ENCODE data around the gene PLPP7. TPM values are rescaled to one million over a fixed set of nuclear protein-coding genes. Genes with fewer than 3 reads are reported as not detected.
"Not testable (repeated sequence)": the region's sequence is repeated elsewhere in the genome, so short reads cannot be mapped to it uniquely, and the experiment has no call there.

Gene PLPP7
- total RNA-seq, 1 donor from 2014 or later: 3.6 TPM

- DNase-seq (ENCODE audit: low read depth, low spot score): no peak
Measured at GRCh38 chr9:131266266-131267229, 23.0 kb upstream of the PLPP7 start.

- DNase-seq (ENCODE audit: low read depth, low spot score): no peak
Measured at GRCh38 chr9:131270171-131271015, 19.1 kb upstream of the PLPP7 start.

- not testable (repeated sequence) for DNase-seq (ENCODE audit: low read depth, low spot score)
Measured at GRCh38 chr9:131271016-131271273, 18.6 kb upstream of the PLPP7 start.

GRCh38 chr9:131271506-131271931, 18.0 kb upstream of the PLPP7 start:
- DNase-seq (ENCODE audit: low read depth, low spot score): no peak

- DNase-seq (ENCODE audit: low read depth, low spot score): no peak
Measured at GRCh38 chr9:131272212-131272611, 17.3 kb upstream of the PLPP7 start.

GRCh38 chr9:131273146-131273855, 16.2 kb upstream of the PLPP7 start:
- no peak for DNase-seq (ENCODE audit: low read depth, low spot score)

GRCh38 chr9:131273856-131274673, 15.5 kb upstream of the PLPP7 start:
- DNase-seq (ENCODE audit: low read depth, low spot score): no peak

GRCh38 chr9:131274674-131275331, 14.7 kb upstream of the PLPP7 start:
- no peak for DNase-seq (ENCODE audit: low read depth, low spot score)

- no peak for DNase-seq (ENCODE audit: low read depth, low spot score)
Measured at GRCh38 chr9:131275332-131276093, 14.0 kb upstream of the PLPP7 start.

- no peak for DNase-seq (ENCODE audit: low read depth, low spot score)
Measured at GRCh38 chr9:131276094-131276888, 13.2 kb upstream of the PLPP7 start, which contains the start of gene FAM78A. Gene FAM78A, minus strand, starts transcription at chr9:131276510. Its CDS starts 331 bp downstream, at chr9:131276179.

GRCh38 chr9:131276891-131277286, 12.6 kb upstream of the PLPP7 start:
- DNase-seq (ENCODE audit: low read depth, low spot score): no peak

GRCh38 chr9:131277287-131277909, 12.1 kb upstream of the PLPP7 start:
- DNase-seq (ENCODE audit: low read depth, low spot score): no peak

GRCh38 chr9:131277910-131278701, 11.4 kb upstream of the PLPP7 start:
- DNase-seq (ENCODE audit: low read depth, low spot score): peak; percentile 57

GRCh38 chr9:131278702-131279111, 10.8 kb upstream of the PLPP7 start:
- no peak for DNase-seq (ENCODE audit: low read depth, low spot score)

GRCh38 chr9:131279196-131279862, 10.2 kb upstream of the PLPP7 start:
- no peak for DNase-seq (ENCODE audit: low read depth, low spot score)

GRCh38 chr9:131279863-131280570, 9.5 kb upstream of the PLPP7 start:
- no peak for DNase-seq (ENCODE audit: low read depth, low spot score)
